ENCODE results near the gene TIMM8B. TPM values are rescaled to one million over a fixed set of nuclear protein-coding genes. Genes with fewer than 3 reads are reported as not detected.

The TIMM8B gene
- total and polyA plus RNA-seq, 9 of the 15 experiments (the other 6 are each of a cell fraction or from before 2014, with no cell fraction given), result 95.8 to 338 (median 145) TPM

- H3K9ac ChIP-seq (ENCODE audit: insufficient read depth in 1 of 2, low read depth in 2 of 2, low read length in 2 of 2), result peak overlapping the region; percentile 93 to 98
- FAIRE-seq (peak; percentile 40), DNase-seq (ENCODE audit: extremely low read depth in 1 of 4, low spot score in 3 of 4) (peak; percentile 33 to 60 (median 44)), ATAC-seq (peak; percentile 67)
- 0 out of 2 replicates have a peak, but pooled peaks cover 3% of the 10 kb centered on the region for H3K9me3 ChIP-seq (replicated peaks; ENCODE audit: control insufficient read depth, insufficient read depth, low read depth, low read length)
- H4K20me1 ChIP-seq (replicated peaks; ENCODE audit: control insufficient read depth, insufficient read depth, low read length), result no peaks in the 10 kb centered on the region
- TSS peak; percentile 78 for BruUV-seq (replicated peaks)
- intact Hi-C loops (cut with micrococcal nuclease) (loop anchor here (5.0 kb wide), 2 partner anchors 154 to 209 kb away; partner anchors contain the start of genes CFAP68 and FDXACB1), in situ Hi-C loops (cut with MboI) (no loop called here)
- ChIA-PET CTCF (ENCODE audit: low intra/inter-chr PET ratio) (no interaction called here), POLR2A (interaction anchor here (1.3 to 1.7 kb wide), 2 partner anchors 11 to 43 kb away, joined by 5 to 9 read pairs; no protein-coding TSS in a partner anchor)
- H2AFZ ChIP-seq (ENCODE audit: low read depth, low read length), result peak overlapping the region; percentile 95
- H3K4me3 ChIP-seq, result peak overlapping the region; percentile 84
- H3K4me1 ChIP-seq (replicated peaks in 1 of 2; ENCODE audit: control insufficient read depth in 2 of 2, insufficient read depth in 2 of 2, low read length in 2 of 2), result peaks cover 0 to 19% of the 10 kb centered on the region in 2 experiments; a peak in 3 of 5 replicates
- H3K9me1 ChIP-seq (ENCODE audit: control insufficient read depth, insufficient read depth, low read length), result no peaks in the 10 kb centered on the region
- H3K79me2 ChIP-seq (ENCODE audit: control insufficient read depth, insufficient read depth, low read length), result peaks cover 70% of the 10 kb centered on the region
- H3K27me3 ChIP-seq (ENCODE audit: control insufficient read depth in 2 of 2, insufficient read depth in 2 of 2, low read length in 2 of 2), result no peaks in the 10 kb centered on the region
- 0% methylated on average over 19 of the region's 19 CpGs for WGBS (ENCODE audit: insufficient coverage, low coverage, missing lambda C conversion rate)
- H3K36me3 ChIP-seq (ENCODE audit: control insufficient read depth, insufficient read depth, low read length), result peaks cover 85% of the 10 kb centered on the region
- H3K27ac ChIP-seq (ENCODE audit: extremely low read depth, low read depth, low read length), result peak overlapping the region; percentile 84
- peak overlapping the region; percentile 100 for H3K4me2 ChIP-seq (ENCODE audit: insufficient read depth, low read length)
- TF ChIP-seq NR4A1 (CRISPR knock-in tag; IDR thresholded peaks at IDR 0.05), result no peak
- no peak for TF ChIP-seq NR4A1 (tag; IDR thresholded peaks at IDR 0.05)
- TF ChIP-seq CHD7 (IDR thresholded peaks at IDR 0.05; ENCODE audit: low read depth, low read length), result no peak
- no peak for TF ChIP-seq PURB (CRISPR knock-in tag; IDR thresholded peaks at IDR 0.05; ENCODE audit: low read depth)
- no peak for TF ChIP-seq RB1 (IDR thresholded peaks at IDR 0.05; ENCODE audit: low read depth)
- no peak for TF ChIP-seq CTCFL (IDR thresholded peaks at IDR 0.05; ENCODE audit: borderline replicate concordance, insufficient read depth, low read depth, low read length, poor library complexity, severe bottlenecking)
- TF ChIP-seq HNRNPUL1 (IDR thresholded peaks at IDR 0.05; ENCODE audit: low read length), result 0 out of 2 replicates have a peak, but pooled peaks have one; percentile 70
- 0 out of 2 replicates have a peak, but pooled peaks have one; percentile 18 for TF ChIP-seq ZNF583 (CRISPR knock-in tag; IDR thresholded peaks at IDR 0.05)
Measured at GRCh38 chr11:112085822-112086421, 634 bp downstream of the TIMM8B start.
